GM12878 (cell line): ENCODE measurements around the gene UNC93B1. TPM values are rescaled to one million over a fixed set of nuclear protein-coding genes. Genes with fewer than 3 reads are reported as not detected.

Source experiments
- MEF2A ChIP-seq: IDR thresholded peaks from 2 replicates; pipeline ENCODE4 v1.6.1; 2011; ENCODE audit warnings: low read depth, mild to moderate bottlenecking, low read length, moderate library complexity; ENCODE audit not compliant: insufficient read depth
- NR2C2 ChIP-seq: IDR thresholded peaks from 2 replicates; pipeline ENCODE4 v1.6.1; 2011; ENCODE audit warnings: borderline replicate concordance, low read depth; ENCODE audit not compliant: control insufficient read depth, insufficient read length
- RUNX3 ChIP-seq: IDR thresholded peaks from 2 replicates; pipeline ENCODE4 v1.6.1; 2012; ENCODE audit warnings: low read length, inconsistent platforms
- SIX5 ChIP-seq: IDR thresholded peaks from 2 replicates; pipeline ENCODE4 v1.6.1; 2011; ENCODE audit warnings: mild to moderate bottlenecking, low read depth, low read length, moderate library complexity; ENCODE audit not compliant: severe bottlenecking
- polyA plus RNA-seq, 11 experiments: library from polyadenylated mRNA; depleted of rRNA in 4 of 11; unstranded in 6 of 11; stranded (reverse) in 5 of 11; fragments of >200 nt; fragmentation: Nextera tagmentation in 4 of 11; fragmentation: Illumina TruSeq in 1 of 11; extraction: Ambion mirVana in 4 of 11; extraction: Trizol in 1 of 11; gene quantifications; 1 replicate in 1 of 11; 2 replicates in 10 of 11; pipeline versions ENCODE4 v1.2.1 to v1.2.3, GENCODE V29; 2011 to 2016; ENCODE audit warnings: inconsistent platforms in 2 of 11, missing spikeins in 2 of 11, low read depth in 1 of 11
- total RNA-seq, 4 experiments: library from RNA; depleted of rRNA in 3 of 4; stranded (reverse); fragments of >200 nt in 3 of 4; fragmentation: Illumina TruSeq in 1 of 4; extraction: Trizol in 1 of 4; gene quantifications; 2 replicates each; pipeline versions ENCODE4 v1.2.1 to v1.2.3, GENCODE V29; 2013 to 2021
- TF ChIP-seq, protein P1 (sequence below): fragments of 450-650 bp; IDR thresholded peaks from 2 replicates; pipeline ENCODE4 v1.6.1; 2016; ENCODE audit warnings: mild to moderate bottlenecking
- TF ChIP-seq, protein P2 (sequence below): IDR thresholded peaks from 2 replicates; pipeline ENCODE4 v1.6.1; 2012; ENCODE audit warnings: low read depth, low read length, improper control_type of control experiment
- TF ChIP-seq, protein P3 (sequence below): fragments of 450-650 bp; IDR thresholded peaks from 2 replicates; pipeline ENCODE4 v1.6.1; 2017; ENCODE audit warnings: borderline replicate concordance
- TF ChIP-seq, protein P4 (sequence below): IDR thresholded peaks from 2 replicates; pipeline ENCODE4 v1.6.1; 2012; ENCODE audit warnings: low read depth, low read length, improper control_type of control experiment

Gene UNC93B1
- total and polyA plus RNA-seq, 10 of the 15 experiments (the other 5 are each of a cell fraction or from before 2014, with no cell fraction given), result 1.3 to 79.7 (median 36.3) TPM

- TF ChIP-seq, protein P1, sequence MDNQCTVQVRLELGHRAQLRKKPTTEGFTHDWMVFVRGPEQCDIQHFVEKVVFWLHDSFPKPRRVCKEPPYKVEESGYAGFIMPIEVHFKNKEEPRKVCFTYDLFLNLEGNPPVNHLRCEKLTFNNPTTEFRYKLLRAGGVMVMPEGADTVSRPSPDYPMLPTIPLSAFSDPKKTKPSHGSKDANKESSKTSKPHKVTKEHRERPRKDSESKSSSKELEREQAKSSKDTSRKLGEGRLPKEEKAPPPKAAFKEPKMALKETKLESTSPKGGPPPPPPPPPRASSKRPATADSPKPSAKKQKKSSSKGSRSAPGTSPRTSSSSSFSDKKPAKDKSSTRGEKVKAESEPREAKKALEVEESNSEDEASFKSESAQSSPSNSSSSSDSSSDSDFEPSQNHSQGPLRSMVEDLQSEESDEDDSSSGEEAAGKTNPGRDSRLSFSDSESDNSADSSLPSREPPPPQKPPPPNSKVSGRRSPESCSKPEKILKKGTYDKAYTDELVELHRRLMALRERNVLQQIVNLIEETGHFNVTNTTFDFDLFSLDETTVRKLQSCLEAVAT, result no peak
- TF ChIP-seq NR2C2, result no peak
- TF ChIP-seq, protein P2, sequence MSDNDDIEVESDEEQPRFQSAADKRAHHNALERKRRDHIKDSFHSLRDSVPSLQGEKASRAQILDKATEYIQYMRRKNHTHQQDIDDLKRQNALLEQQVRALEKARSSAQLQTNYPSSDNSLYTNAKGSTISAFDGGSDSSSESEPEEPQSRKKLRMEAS, result no peak
- TF ChIP-seq, protein P3, sequence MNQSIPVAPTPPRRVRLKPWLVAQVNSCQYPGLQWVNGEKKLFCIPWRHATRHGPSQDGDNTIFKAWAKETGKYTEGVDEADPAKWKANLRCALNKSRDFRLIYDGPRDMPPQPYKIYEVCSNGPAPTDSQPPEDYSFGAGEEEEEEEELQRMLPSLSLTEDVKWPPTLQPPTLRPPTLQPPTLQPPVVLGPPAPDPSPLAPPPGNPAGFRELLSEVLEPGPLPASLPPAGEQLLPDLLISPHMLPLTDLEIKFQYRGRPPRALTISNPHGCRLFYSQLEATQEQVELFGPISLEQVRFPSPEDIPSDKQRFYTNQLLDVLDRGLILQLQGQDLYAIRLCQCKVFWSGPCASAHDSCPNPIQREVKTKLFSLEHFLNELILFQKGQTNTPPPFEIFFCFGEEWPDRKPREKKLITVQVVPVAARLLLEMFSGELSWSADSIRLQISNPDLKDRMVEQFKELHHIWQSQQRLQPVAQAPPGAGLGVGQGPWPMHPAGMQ, result no peak
- TF ChIP-seq RUNX3, result no peak
- TF ChIP-seq SIX5, result no peak
- TF ChIP-seq, protein P4, sequence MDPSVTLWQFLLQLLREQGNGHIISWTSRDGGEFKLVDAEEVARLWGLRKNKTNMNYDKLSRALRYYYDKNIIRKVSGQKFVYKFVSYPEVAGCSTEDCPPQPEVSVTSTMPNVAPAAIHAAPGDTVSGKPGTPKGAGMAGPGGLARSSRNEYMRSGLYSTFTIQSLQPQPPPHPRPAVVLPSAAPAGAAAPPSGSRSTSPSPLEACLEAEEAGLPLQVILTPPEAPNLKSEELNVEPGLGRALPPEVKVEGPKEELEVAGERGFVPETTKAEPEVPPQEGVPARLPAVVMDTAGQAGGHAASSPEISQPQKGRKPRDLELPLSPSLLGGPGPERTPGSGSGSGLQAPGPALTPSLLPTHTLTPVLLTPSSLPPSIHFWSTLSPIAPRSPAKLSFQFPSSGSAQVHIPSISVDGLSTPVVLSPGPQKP, result no peak
- no peak for TF ChIP-seq MEF2A
Observed at GRCh38 chr11:68032997-68033707, 29.3 kb upstream of the UNC93B1 start (continued).
